Nephron (organoid): Measurements from ENCODE around the gene LRRK2.

Source experiments
- H3K27ac Mint-ChIP-seq, 3 experiments: 2 replicates each; pipeline ENCODE4 v1.8.0; 2020; ENCODE audit warnings: mixed read lengths in 3 of 3, mild to moderate bottlenecking in 2 of 3, moderate library complexity in 1 of 3
- H3K27me3 Mint-ChIP-seq: 2 replicates; pipeline ENCODE4 v1.8.0; 2021; ENCODE audit warnings: low read depth, mild to moderate bottlenecking, moderate library complexity, mixed read lengths
- H3K36me3 Mint-ChIP-seq: 2 replicates; pipeline ENCODE4 v1.8.0; 2020; ENCODE audit warnings: low read depth, mixed read lengths
- H3K4me1 Mint-ChIP-seq: 2 replicates; pipeline ENCODE4 v1.8.0; 2020; ENCODE audit warnings: mixed read lengths
- H3K4me3 Mint-ChIP-seq, 3 experiments: 2 replicates each; pipeline ENCODE4 v1.8.0; 2020; ENCODE audit warnings: mild to moderate bottlenecking in 3 of 3, mixed read lengths in 3 of 3, moderate library complexity in 2 of 3
- H3K9me3 Mint-ChIP-seq: 2 replicates; pipeline ENCODE4 v1.8.0; 2020; ENCODE audit warnings: mixed read lengths
- CTCF ChIP-seq, 3 experiments: fragments of 200-600 bp; sonication (generic); IDR thresholded peaks; one replicate each; pipeline ENCODE4 v1.5.0; 2021; ENCODE audit warnings: antibody characterized with exemption in 3 of 3; ENCODE audit not compliant: unreplicated experiment in 3 of 3

LRRK2 gene

GRCh38 chr12:40324261-40324660, 99.5 kb downstream of the LRRK2 start:
- Mint-ChIP-seq H3K4me1 (no peaks in the 10 kb centered on the region), H3K9me3 (peaks cover 11% of the 10 kb centered on the region), H3K27me3 (no peaks in the 10 kb centered on the region), H3K27ac (no peak overlapping the region), H3K36me3 (peaks cover 15% of the 10 kb centered on the region), H3K4me3 (no peak overlapping the region)
- TF ChIP-seq CTCF (IDR thresholded peaks at IDR 0.05; ENCODE audit: unreplicated experiment in 3 of 3), result no peak

GRCh38 chr12:40325349-40325960, 100.7 kb downstream of the LRRK2 start:
- H3K9me3 Mint-ChIP-seq, result peaks cover 19% of the 10 kb centered on the region
- no peaks in the 10 kb centered on the region for H3K27me3 Mint-ChIP-seq
- H3K36me3 Mint-ChIP-seq, result peaks cover 23% of the 10 kb centered on the region
- H3K27ac Mint-ChIP-seq, result no peak overlapping the region
- H3K4me3 Mint-ChIP-seq, result no peak overlapping the region
- TF ChIP-seq CTCF (IDR thresholded peaks at IDR 0.05; ENCODE audit: unreplicated experiment in 3 of 3), result peak; percentile 20 to 31 (median 22)
- H3K4me1 Mint-ChIP-seq, result no peaks in the 10 kb centered on the region

GRCh38 chr12:40327535-40327934, 102.7 kb downstream of the LRRK2 start:
- H3K27me3 Mint-ChIP-seq, result no peaks in the 10 kb centered on the region
- no peak for TF ChIP-seq CTCF (IDR thresholded peaks at IDR 0.05; ENCODE audit: unreplicated experiment in 3 of 3)
- H3K4me1 Mint-ChIP-seq, result no peaks in the 10 kb centered on the region
- peaks cover 23% of the 10 kb centered on the region for H3K9me3 Mint-ChIP-seq
- H3K36me3 Mint-ChIP-seq, result peaks cover 30% of the 10 kb centered on the region
- H3K4me3 Mint-ChIP-seq, result no peak overlapping the region
- no peak overlapping the region for H3K27ac Mint-ChIP-seq

GRCh38 chr12:40330180-40330579, 105.4 kb downstream of the LRRK2 start:
- H3K36me3 Mint-ChIP-seq, result peaks cover 30% of the 10 kb centered on the region
- no peaks in the 10 kb centered on the region for H3K4me1 Mint-ChIP-seq
- peaks cover 23% of the 10 kb centered on the region for H3K9me3 Mint-ChIP-seq
- no peak overlapping the region for H3K4me3 Mint-ChIP-seq
- no peak overlapping the region for H3K27ac Mint-ChIP-seq
- no peaks in the 10 kb centered on the region for H3K27me3 Mint-ChIP-seq
- TF ChIP-seq CTCF (IDR thresholded peaks at IDR 0.05; ENCODE audit: unreplicated experiment in 3 of 3), result no peak

GRCh38 chr12:40331886-40332285, 107.1 kb downstream of the LRRK2 start:
- H3K27me3 Mint-ChIP-seq, result no peaks in the 10 kb centered on the region
- no peak overlapping the region for H3K4me3 Mint-ChIP-seq
- H3K4me1 Mint-ChIP-seq, result no peaks in the 10 kb centered on the region
- H3K36me3 Mint-ChIP-seq, result peaks cover 35% of the 10 kb centered on the region
- no peak overlapping the region for H3K27ac Mint-ChIP-seq
- no peak for TF ChIP-seq CTCF (IDR thresholded peaks at IDR 0.05; ENCODE audit: unreplicated experiment in 3 of 3)
- peaks cover 23% of the 10 kb centered on the region for H3K9me3 Mint-ChIP-seq

GRCh38 chr12:40335991-40336390, 111.2 kb downstream of the LRRK2 start:
- Mint-ChIP-seq H3K9me3 (peaks cover under 1% of the 10 kb centered on the region), H3K36me3 (peaks cover 7% of the 10 kb centered on the region), H3K4me1 (no peaks in the 10 kb centered on the region), H3K4me3 (no peak overlapping the region), H3K27ac (no peak overlapping the region), H3K27me3 (no peaks in the 10 kb centered on the region)
- no peak for TF ChIP-seq CTCF (IDR thresholded peaks at IDR 0.05; ENCODE audit: unreplicated experiment in 3 of 3)
